ENCODE results near the gene DHRSX. TPM values are rescaled to one million over a fixed set of nuclear protein-coding genes. Genes with fewer than 3 reads are reported as not detected.
"Not testable (repeated sequence)": the region's sequence is repeated elsewhere in the genome, so short reads cannot be mapped to it uniquely, and the experiment has no call there.

The DHRSX gene
- total RNA-seq, 1 donor from 2014 or later = 18.5 TPM

GRCh38 chrX:2456091-2456490, 44.7 kb downstream of the DHRSX start:
- not testable (repeated sequence) for DNase-seq (ENCODE audit: low spot score)

- DNase-seq (ENCODE audit: low spot score) = not testable (repeated sequence)
Observed at GRCh38 chrX:2454620-2455019, 46.2 kb downstream of the DHRSX start.

- DNase-seq (ENCODE audit: low spot score) = no peak
Observed at GRCh38 chrX:2452799-2453198, 48.0 kb downstream of the DHRSX start.

- DNase-seq (ENCODE audit: low spot score) = no peak
Observed at GRCh38 chrX:2452317-2452784, 48.4 kb downstream of the DHRSX start.

GRCh38 chrX:2451501-2452316, 49.1 kb downstream of the DHRSX start:
- DNase-seq (ENCODE audit: low spot score) = no peak

GRCh38 chrX:2450681-2451080, 50.1 kb downstream of the DHRSX start:
- DNase-seq (ENCODE audit: low spot score) = no peak

GRCh38 chrX:2449135-2449886, 51.5 kb downstream of the DHRSX start:
- no peak for DNase-seq (ENCODE audit: low spot score)

- no peak for DNase-seq (ENCODE audit: low spot score)
Observed at GRCh38 chrX:2447484-2447883, 53.3 kb downstream of the DHRSX start.

- no peak for DNase-seq (ENCODE audit: low spot score)
Observed at GRCh38 chrX:2446815-2447214, 54.0 kb downstream of the DHRSX start.

GRCh38 chrX:2445662-2446623, 54.8 kb downstream of the DHRSX start:
- no peak for DNase-seq (ENCODE audit: low spot score)

GRCh38 chrX:2442694-2443093, 58.1 kb downstream of the DHRSX start:
- no peak for DNase-seq (ENCODE audit: low spot score)

GRCh38 chrX:2441466-2441865, 59.3 kb downstream of the DHRSX start:
- no peak for DNase-seq (ENCODE audit: low spot score)

- DNase-seq (ENCODE audit: low spot score) = no peak
Observed at GRCh38 chrX:2439613-2440012, 61.2 kb downstream of the DHRSX start.

- no peak for DNase-seq (ENCODE audit: low spot score)
Observed at GRCh38 chrX:2435465-2435864, 65.3 kb downstream of the DHRSX start.

- no peak for DNase-seq (ENCODE audit: low spot score)
Observed at GRCh38 chrX:2434270-2435163, 66.3 kb downstream of the DHRSX start.

- no peak for DNase-seq (ENCODE audit: low spot score)
Observed at GRCh38 chrX:2432298-2432863, 68.4 kb downstream of the DHRSX start.

- no peak for DNase-seq (ENCODE audit: low spot score)
Observed at GRCh38 chrX:2430265-2430825, 70.4 kb downstream of the DHRSX start.

- no peak for DNase-seq (ENCODE audit: low spot score)
Observed at GRCh38 chrX:2427737-2428136, 73.0 kb downstream of the DHRSX start.

- no peak for DNase-seq (ENCODE audit: low spot score)
Observed at GRCh38 chrX:2427147-2427546, 73.6 kb downstream of the DHRSX start.

- DNase-seq (ENCODE audit: low spot score) = no peak
Observed at GRCh38 chrX:2426289-2426882, 74.4 kb downstream of the DHRSX start.

All from ureter (tissue), 1 donor.